H1 (cell line): Measurements from ENCODE around the gene LRRC49.

Experiments used
- GTF2F1 ChIP-seq: IDR thresholded peaks from 2 replicates; pipeline ENCODE4 v1.6.1; 2012; ENCODE audit warnings: low read depth, low read length, improper control_type of control experiment, borderline replicate concordance
- TEAD4 ChIP-seq: IDR thresholded peaks from 2 replicates; pipeline ENCODE4 v1.6.1; 2012; ENCODE audit warnings: low read depth, low read length, inconsistent platforms, mixed read lengths

- TF ChIP-seq TEAD4 (no peak), GTF2F1 (no peak)
Observed at GRCh38 chr15:71054286-71054952, 161.8 kb downstream of the LRRC49 start.
